Neural progenitor cell (in vitro differentiated cells): Measurements from ENCODE around the gene NAP1L4.

Experiments
- CTCF ChIP-seq: fragments of 200-600 bp; sonication (generic); IDR thresholded peaks from 2 replicates; pipeline ENCODE4 v1.5.1; 2017; ENCODE audit warnings: antibody characterized with exemption, mild to moderate bottlenecking
- EZH2 ChIP-seq: fragments of 200-600 bp; sonication (generic); IDR thresholded peaks from 2 replicates; pipeline ENCODE4 v1.6.1; 2017; ENCODE audit warnings: antibody characterized with exemption, mild to moderate bottlenecking, moderate library complexity

DNA sequence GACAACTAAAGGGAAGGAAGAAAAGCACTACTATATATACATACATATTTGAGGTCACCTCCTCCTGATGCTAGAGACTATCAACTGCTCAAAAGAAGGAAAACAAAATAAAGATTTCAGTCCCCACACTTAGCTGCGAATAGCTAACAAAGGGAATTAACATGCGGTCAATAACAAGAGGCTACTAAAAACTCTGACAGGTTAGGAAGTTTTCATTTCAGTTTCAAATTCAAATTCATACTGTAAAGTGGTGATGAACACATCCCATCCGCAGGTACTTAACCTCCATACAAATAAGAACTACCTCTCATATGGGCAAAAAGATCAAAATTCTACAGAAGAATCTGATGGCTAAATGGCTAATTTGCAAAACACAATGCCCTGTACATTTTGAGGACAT lies 2.6 kb downstream of the NAP1L4 start:
- no peak for TF ChIP-seq EZH2
- no peak for TF ChIP-seq CTCF
